HepG2 (cell line): ENCODE data around the gene KLF12. TPM values are rescaled to one million over a fixed set of nuclear protein-coding genes. Genes with fewer than 3 reads are reported as not detected.

ENCODE experiments used
- ATAC-seq: fragments of 200-7000 bp; cut with Tn5 transposase; 3 replicates; pipeline ENCODE4 v1.9.1; 2020; ENCODE audit warnings: mild to moderate bottlenecking, moderate library complexity
- BruUV-seq: library from RNA; stranded (reverse); fragments of 400-500 nt; replicated peaks from 2 replicates; lab custom pipeline; 2021; lab: Mats Ljungman, UMichigan
- CTCF ChIA-PET: fragments of 300-600 bp; formaldehyde crosslinking; extraction: SDS; loops from one replicate; lab custom pipeline; 2021; ENCODE audit warnings: low total read pairs, inconsistent platforms, low intra/inter-chr PET ratio; lab: Yijun Ruan, JAX
- POLR2A ChIA-PET: fragments of 350-600 bp; sonication (Branson Sonifier 250); formaldehyde crosslinking; loops from one replicate; lab custom pipeline; 2020; ENCODE audit warnings: antibody characterized with exemption, inconsistent platforms; lab: Yijun Ruan, JAX
- DNase-seq: peaks from one replicate; pipeline ENCODE4 v3.0.0-alpha.2; 2015; ENCODE audit warnings: low spot score
- FAIRE-seq: peaks from 3 replicates; lab custom pipeline; 2011; peaks lifted over from hg19 to GRCh38; lab: Jason Lieb, UNC
- H2AFZ ChIP-seq: one replicate; pipeline ENCODE4 v1.6.1; 2011; ENCODE audit warnings: low read length, inconsistent platforms
- H3K27ac ChIP-seq: fragments of 300-600 bp; 3 replicates; pipeline ENCODE4 v1.8.0; 2011; ENCODE audit warnings: mixed run types, mild to moderate bottlenecking, mixed read lengths, low read length, inconsistent platforms; ENCODE audit not compliant: insufficient read depth; ENCODE audit errors: extremely low read length
- H3K27me3 ChIP-seq, 2 experiments: fragments of 200-600 bp in 1 of 2; 2 replicates in 1 of 2; 3 replicates in 1 of 2; pipeline versions ENCODE4 v1.6.0 to v1.8.0; 2011; ENCODE audit warnings: low read length in 2 of 2, mild to moderate bottlenecking in 2 of 2, moderate library complexity in 2 of 2, inconsistent platforms in 1 of 2; ENCODE audit not compliant: insufficient read depth in 2 of 2, control insufficient read depth in 1 of 2
- H3K36me3 ChIP-seq, 2 experiments: fragments of 200-600 bp in 1 of 2; replicated peaks in 1 of 2; 2 replicates in 1 of 2; 3 replicates in 1 of 2; pipeline versions ENCODE4 v1.5.1 to v1.8.0; 2011; ENCODE audit warnings: low read length in 2 of 2, inconsistent platforms in 1 of 2; ENCODE audit not compliant: insufficient read depth in 2 of 2, control insufficient read depth in 1 of 2
- H3K4me1 ChIP-seq: 2 replicates; pipeline ENCODE4 v1.5.1; 2012; ENCODE audit warnings: low read length, inconsistent platforms; ENCODE audit not compliant: insufficient read depth
- H3K4me2 ChIP-seq: 2 replicates; pipeline ENCODE4 v1.6.0; 2011; ENCODE audit warnings: low read depth, low read length, inconsistent platforms
- H3K4me3 ChIP-seq, 3 experiments: fragments of 200-600 bp in 1 of 3; sonication (generic), shearing (Covaris generic) in 1 of 3; replicated peaks in 1 of 3; 2 replicates each; pipeline ENCODE4 v1.5.1; 2011 to 2016; ENCODE audit warnings: low read length in 3 of 3, inconsistent platforms in 2 of 3, low read depth in 2 of 3, mild to moderate bottlenecking in 2 of 3, control low read depth in 1 of 3, mixed read lengths in 1 of 3; ENCODE audit not compliant: insufficient read depth in 1 of 3
- H3K79me2 ChIP-seq: one replicate; pipeline ENCODE4 v1.6.1; 2011; ENCODE audit warnings: low read length, inconsistent platforms; ENCODE audit not compliant: insufficient read depth
- H3K9ac ChIP-seq: 2 replicates; pipeline ENCODE4 v1.6.0; 2011; ENCODE audit warnings: mild to moderate bottlenecking, low read depth, low read length, inconsistent platforms; ENCODE audit not compliant: insufficient read depth
- H3K9me3 ChIP-seq: 2 replicates; pipeline ENCODE4 v1.5.1; 2012; ENCODE audit warnings: mild to moderate bottlenecking, low read length
- H4K20me1 ChIP-seq: 2 replicates; pipeline ENCODE4 v1.6.0; 2011; ENCODE audit warnings: inconsistent platforms, mild to moderate bottlenecking, low read length, moderate library complexity; ENCODE audit not compliant: insufficient read depth
- ATF1 ChIP-seq: IDR thresholded peaks from 2 replicates; pipeline ENCODE4 v1.6.1; 2016; ENCODE audit warnings: mild to moderate bottlenecking, control low read depth
- HES4 ChIP-seq: sonication (generic); formaldehyde crosslinking; IDR thresholded peaks from 2 replicates; pipeline ENCODE4 v1.9.0; 2021; ENCODE audit warnings: mild to moderate bottlenecking, missing genetic modification reagents, borderline replicate concordance
- MLLT10 ChIP-seq: sonication (generic); formaldehyde crosslinking; IDR thresholded peaks from 2 replicates; pipeline ENCODE4 v1.4.0; 2020; ENCODE audit warnings: missing genetic modification reagents
- SMYD3 ChIP-seq: sonication (generic); formaldehyde crosslinking; IDR thresholded peaks from 2 replicates; pipeline ENCODE4 v1.8.1; 2023; ENCODE audit warnings: mild to moderate bottlenecking, missing genetic modification reagents
- ZFP36 ChIP-seq: fragments of 150-350 bp; IDR thresholded peaks from 2 replicates; pipeline ENCODE4 v1.6.1; 2018; ENCODE audit warnings: borderline replicate concordance, low read length, low read depth; ENCODE audit not compliant: partially characterized antibody
- ZNF546 ChIP-seq: sonication (generic); formaldehyde crosslinking; conservative IDR thresholded peaks from 2 replicates; pipeline ENCODE4 v1.8.1; 2023; ENCODE audit warnings: mild to moderate bottlenecking, missing genetic modification reagents
- ZNF577 ChIP-seq: sonication (generic); formaldehyde crosslinking; IDR thresholded peaks from 2 replicates; pipeline ENCODE4 v1.4.0; 2020; ENCODE audit warnings: mild to moderate bottlenecking, low read depth, missing genetic modification reagents, borderline replicate concordance
- WGBS: methylation state at CpG from one replicate; pipeline ENCODE4 v1.1.6; 2017; ENCODE audit warnings: low lambda C conversion rate; 5-methylcytosine and 5-hydroxymethylcytosine counted together
- in situ Hi-C: cut with HindIII; loops from 2 replicates; pipeline ENCODE4 v1.10.0; 2017; ENCODE audit warnings: low pct_unique_long_range_greater_than_20kb; ENCODE audit not compliant: extremely low pct_ligation_motif_present
- intact Hi-C: fragments of 100-400 bp; cut with micrococcal nuclease; formaldehyde crosslinking; loops from one replicate; pipeline ENCODE4 v1.10.0; 2022; ENCODE audit not compliant: unreplicated experiment
- polyA plus RNA-seq, 8 experiments: library from polyadenylated mRNA; depleted of rRNA in 3 of 8; stranded (reverse) in 7 of 8; unstranded in 1 of 8; fragments of >200 nt; fragmentation: Illumina TruSeq in 4 of 8; extraction: Trizol in 4 of 8; gene quantifications; 2 replicates each; pipeline versions ENCODE4 v1.2.1 to v1.2.3, GENCODE V29; 2011 to 2016; ENCODE audit warnings: low read depth in 4 of 8, missing spikeins in 1 of 8, mixed read lengths in 1 of 8; ENCODE audit not compliant: insufficient read depth in 1 of 8
- total RNA-seq, 5 experiments: library from RNA; depleted of rRNA; stranded (reverse); fragments of >200 nt; fragmentation: Illumina TruSeq; extraction: Trizol; gene quantifications; 2 replicates each; pipeline ENCODE4 v1.2.3, GENCODE V29; 2016; ENCODE audit warnings: low read depth in 1 of 5
- TF ChIP-seq, protein P1 (sequence below): IDR thresholded peaks from 2 replicates; pipeline ENCODE4 v1.6.1; 2018; ENCODE audit warnings: missing genetic modification reagents
- TF ChIP-seq, protein P2 (sequence below): sonication (generic); formaldehyde crosslinking; IDR thresholded peaks from 2 replicates; pipeline ENCODE4 v1.5.0; 2020; ENCODE audit warnings: missing genetic modification reagents
- TF ChIP-seq, protein P3 (sequence below): sonication (generic); formaldehyde crosslinking; conservative IDR thresholded peaks from 2 replicates; pipeline ENCODE4 v1.5.0; 2020; ENCODE audit warnings: missing genetic modification reagents
- TF ChIP-seq, protein P4 (sequence below), 2 experiments: fragments of 450-650 bp in 1 of 2; sonication (generic) in 1 of 2; formaldehyde crosslinking; IDR thresholded peaks; 2 replicates each; pipeline versions ENCODE4 v1.5.0 to v1.8.0; 2020 to 2022; ENCODE audit warnings: mild to moderate bottlenecking in 1 of 2, missing genetic modification reagents in 1 of 2
- TF ChIP-seq, protein P5 (sequence below): sonication (generic); formaldehyde crosslinking; IDR thresholded peaks from 2 replicates; pipeline ENCODE4 v1.4.0; 2020; ENCODE audit warnings: missing genetic modification reagents, mild to moderate bottlenecking, borderline replicate concordance
- TF ChIP-seq, protein P6 (sequence below): sonication (generic); formaldehyde crosslinking; IDR thresholded peaks from 2 replicates; pipeline ENCODE4 v1.8.1; 2022; ENCODE audit warnings: low read depth, mild to moderate bottlenecking, missing genetic modification reagents

The KLF12 gene
- total and polyA plus RNA-seq, 2 of the 13 experiments (the other 11 are each of a cell fraction or from before 2014, with no cell fraction given): 0.66 to 1.5 TPM

DNA sequence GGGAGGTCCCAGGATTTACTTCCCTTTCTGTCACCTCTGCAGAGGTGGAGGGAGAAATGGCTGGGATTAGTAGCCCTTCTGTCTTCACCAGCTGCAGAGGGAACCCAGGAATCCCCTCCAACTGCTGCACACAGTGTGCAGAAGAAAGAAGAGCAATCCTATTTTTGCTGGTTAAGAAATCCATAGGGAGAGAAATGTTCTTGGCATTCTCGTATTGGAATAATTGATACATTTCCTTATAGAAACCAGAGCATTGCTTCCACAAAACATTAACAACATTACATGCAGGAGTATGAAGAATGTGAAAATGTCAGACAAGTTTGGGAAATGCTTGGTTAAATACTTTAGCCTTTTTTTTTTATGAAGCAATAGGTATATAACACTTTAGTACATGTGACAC lies 48.3 kb upstream of the KLF12 start:
- H3K4me3 ChIP-seq: no peak overlapping the region
- TF ChIP-seq, protein P1, sequence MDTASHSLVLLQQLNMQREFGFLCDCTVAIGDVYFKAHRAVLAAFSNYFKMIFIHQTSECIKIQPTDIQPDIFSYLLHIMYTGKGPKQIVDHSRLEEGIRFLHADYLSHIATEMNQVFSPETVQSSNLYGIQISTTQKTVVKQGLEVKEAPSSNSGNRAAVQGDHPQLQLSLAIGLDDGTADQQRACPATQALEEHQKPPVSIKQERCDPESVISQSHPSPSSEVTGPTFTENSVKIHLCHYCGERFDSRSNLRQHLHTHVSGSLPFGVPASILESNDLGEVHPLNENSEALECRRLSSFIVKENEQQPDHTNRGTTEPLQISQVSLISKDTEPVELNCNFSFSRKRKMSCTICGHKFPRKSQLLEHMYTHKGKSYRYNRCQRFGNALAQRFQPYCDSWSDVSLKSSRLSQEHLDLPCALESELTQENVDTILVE (CRISPR knock-in tag): no peak
- TF ChIP-seq, protein P2, sequence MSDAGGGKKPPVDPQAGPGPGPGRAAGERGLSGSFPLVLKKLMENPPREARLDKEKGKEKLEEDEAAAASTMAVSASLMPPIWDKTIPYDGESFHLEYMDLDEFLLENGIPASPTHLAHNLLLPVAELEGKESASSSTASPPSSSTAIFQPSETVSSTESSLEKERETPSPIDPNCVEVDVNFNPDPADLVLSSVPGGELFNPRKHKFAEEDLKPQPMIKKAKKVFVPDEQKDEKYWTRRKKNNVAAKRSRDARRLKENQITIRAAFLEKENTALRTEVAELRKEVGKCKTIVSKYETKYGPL (CRISPR knock-in tag): no peak
- TF ChIP-seq, protein P3, sequence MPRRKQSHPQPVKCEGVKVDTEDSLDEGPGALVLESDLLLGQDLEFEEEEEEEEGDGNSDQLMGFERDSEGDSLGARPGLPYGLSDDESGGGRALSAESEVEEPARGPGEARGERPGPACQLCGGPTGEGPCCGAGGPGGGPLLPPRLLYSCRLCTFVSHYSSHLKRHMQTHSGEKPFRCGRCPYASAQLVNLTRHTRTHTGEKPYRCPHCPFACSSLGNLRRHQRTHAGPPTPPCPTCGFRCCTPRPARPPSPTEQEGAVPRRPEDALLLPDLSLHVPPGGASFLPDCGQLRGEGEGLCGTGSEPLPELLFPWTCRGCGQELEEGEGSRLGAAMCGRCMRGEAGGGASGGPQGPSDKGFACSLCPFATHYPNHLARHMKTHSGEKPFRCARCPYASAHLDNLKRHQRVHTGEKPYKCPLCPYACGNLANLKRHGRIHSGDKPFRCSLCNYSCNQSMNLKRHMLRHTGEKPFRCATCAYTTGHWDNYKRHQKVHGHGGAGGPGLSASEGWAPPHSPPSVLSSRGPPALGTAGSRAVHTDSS (CRISPR knock-in tag): no peak
- TF ChIP-seq HES4 (no peak), SMYD3 (CRISPR knock-in tag) (no peak), ZNF577 (CRISPR knock-in tag) (no peak), ZNF546 (CRISPR knock-in tag) (no peak), ZFP36 (no peak), MLLT10 (CRISPR knock-in tag) (no peak), ATF1 (CRISPR knock-in tag) (no peak)
- TF ChIP-seq, protein P4, sequence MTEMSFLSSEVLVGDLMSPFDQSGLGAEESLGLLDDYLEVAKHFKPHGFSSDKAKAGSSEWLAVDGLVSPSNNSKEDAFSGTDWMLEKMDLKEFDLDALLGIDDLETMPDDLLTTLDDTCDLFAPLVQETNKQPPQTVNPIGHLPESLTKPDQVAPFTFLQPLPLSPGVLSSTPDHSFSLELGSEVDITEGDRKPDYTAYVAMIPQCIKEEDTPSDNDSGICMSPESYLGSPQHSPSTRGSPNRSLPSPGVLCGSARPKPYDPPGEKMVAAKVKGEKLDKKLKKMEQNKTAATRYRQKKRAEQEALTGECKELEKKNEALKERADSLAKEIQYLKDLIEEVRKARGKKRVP (CRISPR knock-in tag; IDR thresholded peaks at IDR 0.05): no peak
- TF ChIP-seq, protein P5, sequence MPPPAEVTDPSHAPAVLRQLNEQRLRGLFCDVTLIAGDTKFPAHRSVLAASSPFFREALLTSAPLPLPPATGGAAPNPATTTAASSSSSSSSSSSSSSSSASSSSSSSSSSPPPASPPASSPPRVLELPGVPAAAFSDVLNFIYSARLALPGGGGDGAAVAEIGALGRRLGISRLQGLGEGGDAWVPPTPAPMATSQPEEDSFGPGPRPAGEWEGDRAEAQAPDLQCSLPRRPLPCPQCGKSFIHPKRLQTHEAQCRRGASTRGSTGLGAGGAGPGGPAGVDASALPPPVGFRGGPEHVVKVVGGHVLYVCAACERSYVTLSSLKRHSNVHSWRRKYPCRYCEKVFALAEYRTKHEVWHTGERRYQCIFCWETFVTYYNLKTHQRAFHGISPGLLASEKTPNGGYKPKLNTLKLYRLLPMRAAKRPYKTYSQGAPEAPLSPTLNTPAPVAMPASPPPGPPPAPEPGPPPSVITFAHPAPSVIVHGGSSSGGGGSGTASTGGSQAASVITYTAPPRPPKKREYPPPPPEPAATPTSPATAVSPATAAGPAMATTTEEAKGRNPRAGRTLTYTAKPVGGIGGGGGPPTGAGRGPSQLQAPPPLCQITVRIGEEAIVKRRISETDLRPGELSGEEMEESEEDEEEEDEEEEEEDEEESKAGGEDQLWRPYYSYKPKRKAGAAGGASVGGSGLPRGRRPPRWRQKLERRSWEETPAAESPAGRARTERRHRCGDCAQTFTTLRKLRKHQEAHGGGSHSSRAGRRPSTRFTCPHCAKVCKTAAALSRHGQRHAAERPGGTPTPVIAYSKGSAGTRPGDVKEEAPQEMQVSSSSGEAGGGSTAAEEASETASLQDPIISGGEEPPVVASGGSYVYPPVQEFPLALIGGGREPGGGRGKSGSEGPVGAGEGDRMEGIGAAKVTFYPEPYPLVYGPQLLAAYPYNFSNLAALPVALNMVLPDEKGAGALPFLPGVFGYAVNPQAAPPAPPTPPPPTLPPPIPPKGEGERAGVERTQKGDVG (CRISPR knock-in tag): no peak
- TF ChIP-seq, protein P6, sequence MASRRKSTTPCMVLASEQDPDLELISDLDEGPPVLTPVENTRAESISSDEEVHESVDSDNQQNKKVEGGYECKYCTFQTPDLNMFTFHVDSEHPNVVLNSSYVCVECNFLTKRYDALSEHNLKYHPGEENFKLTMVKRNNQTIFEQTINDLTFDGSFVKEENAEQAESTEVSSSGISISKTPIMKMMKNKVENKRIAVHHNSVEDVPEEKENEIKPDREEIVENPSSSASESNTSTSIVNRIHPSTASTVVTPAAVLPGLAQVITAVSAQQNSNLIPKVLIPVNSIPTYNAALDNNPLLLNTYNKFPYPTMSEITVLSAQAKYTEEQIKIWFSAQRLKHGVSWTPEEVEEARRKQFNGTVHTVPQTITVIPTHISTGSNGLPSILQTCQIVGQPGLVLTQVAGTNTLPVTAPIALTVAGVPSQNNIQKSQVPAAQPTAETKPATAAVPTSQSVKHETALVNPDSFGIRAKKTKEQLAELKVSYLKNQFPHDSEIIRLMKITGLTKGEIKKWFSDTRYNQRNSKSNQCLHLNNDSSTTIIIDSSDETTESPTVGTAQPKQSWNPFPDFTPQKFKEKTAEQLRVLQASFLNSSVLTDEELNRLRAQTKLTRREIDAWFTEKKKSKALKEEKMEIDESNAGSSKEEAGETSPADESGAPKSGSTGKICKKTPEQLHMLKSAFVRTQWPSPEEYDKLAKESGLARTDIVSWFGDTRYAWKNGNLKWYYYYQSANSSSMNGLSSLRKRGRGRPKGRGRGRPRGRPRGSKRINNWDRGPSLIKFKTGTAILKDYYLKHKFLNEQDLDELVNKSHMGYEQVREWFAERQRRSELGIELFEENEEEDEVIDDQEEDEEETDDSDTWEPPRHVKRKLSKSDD (CRISPR knock-in tag): no peak

More for the DNA sequence above, 48.3 kb upstream of the KLF12 start:
- ChIA-PET CTCF (no interaction called here), POLR2A (no interaction called here)
- FAIRE-seq: no peak
- no peak overlapping the region for H2AFZ ChIP-seq
- no peaks in the 10 kb centered on the region for H3K79me2 ChIP-seq
- no peak overlapping the region for H3K9ac ChIP-seq
- H3K36me3 ChIP-seq: no peaks in the 10 kb centered on the region
- no peak overlapping the region for H3K27ac ChIP-seq
- WGBS: 48% methylated on average over 1 of the region's 1 CpG
- no TSS peak for BruUV-seq
- 0 out of 2 replicates have a peak, but pooled peaks cover 5% of the 10 kb centered on the region for H3K4me1 ChIP-seq
- intact Hi-C loops: no loop called here
- in situ Hi-C loops: no loop called here
- no peak for ATAC-seq
- no peak for DNase-seq
- no peaks in the 10 kb centered on the region for H4K20me1 ChIP-seq
- no peaks in the 10 kb centered on the region for H3K9me3 ChIP-seq
- H3K4me2 ChIP-seq: no peak overlapping the region
- H3K27me3 ChIP-seq: no peaks in the 10 kb centered on the region
